Neural progenitor cell (in vitro differentiated cells): ENCODE measurements around the gene ENO4.

Source experiments
- CTCF ChIP-seq: fragments of 200-600 bp; sonication (generic); IDR thresholded peaks from 2 replicates; pipeline ENCODE4 v1.5.1; 2017; ENCODE audit warnings: antibody characterized with exemption, mild to moderate bottlenecking
- EZH2 ChIP-seq: fragments of 200-600 bp; sonication (generic); IDR thresholded peaks from 2 replicates; pipeline ENCODE4 v1.6.1; 2017; ENCODE audit warnings: antibody characterized with exemption, mild to moderate bottlenecking, moderate library complexity

DNA sequence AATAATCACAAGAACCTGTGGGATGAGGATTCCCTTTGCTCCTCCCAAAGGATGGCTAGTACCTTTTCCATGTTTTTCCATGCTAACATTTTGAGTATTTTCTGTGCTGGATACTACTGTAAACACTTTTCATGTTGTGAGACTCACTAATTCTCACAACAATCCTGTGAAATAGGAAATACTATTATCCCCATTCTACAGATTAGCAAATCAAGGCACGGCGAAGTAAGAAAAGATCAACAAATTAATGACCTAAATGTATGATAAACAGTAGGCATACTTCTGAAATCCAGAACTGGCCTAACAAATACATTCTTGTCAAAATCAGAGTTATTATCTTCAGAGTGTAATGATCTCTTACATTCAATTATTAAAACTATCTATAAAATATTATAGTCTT, 69.3 kb downstream of the ENO4 start:
- TF ChIP-seq CTCF, result no peak
- no peak for TF ChIP-seq EZH2
